HG02943 (cell line): ENCODE data around the gene ZNF136.

ENCODE experiments used
- ATAC-seq: cut with Tn5 transposase; IDR thresholded peaks from one replicate; pipeline ENCODE4 v1.9.1; 2021; ENCODE audit warnings: mild to moderate bottlenecking, low read depth, moderate library complexity; ENCODE audit not compliant: unreplicated experiment

The ZNF136 gene

DNA sequence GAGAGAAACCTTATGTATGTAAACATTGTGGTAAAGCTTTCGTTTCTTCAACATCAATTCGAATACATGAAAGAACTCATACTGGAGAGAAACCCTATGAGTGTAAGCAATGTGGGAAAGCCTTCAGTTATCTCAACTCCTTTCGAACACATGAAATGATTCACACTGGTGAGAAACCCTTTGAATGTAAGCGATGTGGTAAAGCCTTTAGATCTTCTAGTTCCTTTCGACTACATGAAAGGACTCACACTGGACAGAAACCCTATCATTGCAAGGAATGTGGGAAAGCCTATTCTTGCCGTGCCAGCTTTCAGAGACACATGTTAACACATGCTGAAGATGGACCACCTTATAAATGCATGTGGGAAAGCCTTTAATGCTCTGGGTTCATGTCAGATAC lies 24.7 kb downstream of the ZNF136 start:
- ATAC-seq, result no peak

DNA sequence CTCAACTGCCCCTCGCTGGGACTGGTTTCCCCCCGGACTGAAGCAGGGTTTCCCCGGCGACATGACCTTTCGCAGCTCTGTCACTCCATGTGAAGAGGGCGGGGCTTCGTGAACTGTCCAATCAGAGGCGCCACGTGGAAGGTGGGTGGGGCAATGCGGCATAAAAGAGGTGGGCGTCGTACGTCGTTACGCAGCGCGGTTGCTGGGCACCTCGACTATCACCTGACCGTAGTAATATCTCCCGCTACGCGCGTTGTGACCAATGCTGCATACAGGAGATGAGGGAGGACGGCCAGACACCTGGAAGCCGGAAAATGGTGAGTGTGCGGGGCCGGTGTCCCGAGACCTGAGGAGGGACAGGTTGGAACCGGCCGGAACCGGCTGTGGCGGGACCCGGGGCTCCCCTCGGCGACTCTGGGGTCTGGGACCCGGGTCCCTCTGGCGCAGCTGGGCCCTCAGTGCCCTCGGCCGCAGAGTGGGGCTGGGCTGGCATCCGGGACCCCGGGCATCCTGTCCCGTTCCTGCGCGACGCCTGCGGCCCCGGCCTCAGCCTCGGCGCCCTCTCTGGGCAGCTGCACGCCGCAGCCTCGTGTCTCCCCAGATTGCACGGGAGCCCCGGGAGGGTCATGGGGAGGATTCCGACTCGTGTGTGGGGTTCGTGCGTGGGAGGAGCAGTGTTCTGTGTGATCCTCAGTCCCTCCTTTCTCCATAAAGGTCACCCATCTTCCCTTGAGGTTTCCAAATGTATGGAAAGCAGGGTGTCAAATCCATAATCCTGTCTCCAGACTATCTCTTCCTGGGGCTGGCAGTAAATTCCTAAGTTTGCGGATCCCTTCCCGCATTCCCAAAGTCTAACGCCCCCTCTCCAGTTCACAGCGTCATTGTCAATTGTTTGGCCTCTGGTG lies 32.2 kb downstream of the ZNF136 start:
- no peak for ATAC-seq

DNA sequence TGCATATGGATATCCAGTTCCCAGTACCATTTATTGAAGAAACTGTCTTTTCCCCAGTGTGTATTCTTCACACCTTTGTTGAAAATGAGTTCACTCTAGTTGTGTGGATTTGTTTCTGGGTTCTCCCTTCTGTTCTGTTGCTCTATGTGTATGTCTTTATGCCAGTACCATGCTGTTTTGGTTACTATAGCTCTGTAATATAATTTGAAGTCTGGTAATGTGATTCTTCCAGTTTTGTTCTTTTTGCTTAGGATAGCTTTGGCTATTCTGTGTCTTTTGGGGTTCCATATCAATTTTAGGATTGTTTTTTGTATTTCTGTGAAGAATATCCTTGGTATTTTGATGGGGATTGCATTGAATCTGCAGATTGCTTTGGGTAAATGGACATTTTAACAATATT lies 35.2 kb downstream of the ZNF136 start:
- ATAC-seq, result no peak

DNA sequence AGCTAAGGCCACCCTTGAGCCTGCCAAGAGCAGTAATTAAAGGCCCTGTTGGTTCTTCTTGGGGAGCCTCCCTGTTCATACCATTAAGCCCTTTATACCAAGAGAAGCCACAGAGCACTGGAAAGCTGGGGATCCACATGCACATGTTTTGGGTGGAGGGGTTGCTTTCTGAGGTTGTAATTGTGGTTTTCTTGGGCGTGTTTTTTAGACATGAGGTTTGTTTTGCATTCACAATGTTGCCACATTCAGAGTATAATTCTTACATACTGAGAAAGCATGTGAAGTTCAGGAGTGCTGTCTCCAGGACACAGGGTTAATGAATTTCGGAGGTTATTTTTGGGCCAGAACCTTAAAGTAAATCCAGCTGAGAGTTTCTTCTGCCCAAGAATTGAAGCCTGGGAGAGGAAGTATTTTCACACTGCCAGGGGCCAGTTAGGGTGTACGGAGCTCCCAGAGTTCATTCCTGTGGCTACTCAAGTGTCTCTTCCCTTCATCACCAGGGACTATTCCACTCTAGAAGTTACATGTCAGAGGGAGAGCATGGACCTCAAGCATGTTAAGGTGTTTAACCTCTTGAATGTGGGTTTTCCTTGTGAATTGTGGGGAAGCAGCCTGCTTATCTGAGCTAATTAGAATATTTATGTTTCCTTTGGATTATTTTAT lies 37.0 kb downstream of the ZNF136 start:
- no peak for ATAC-seq

DNA sequence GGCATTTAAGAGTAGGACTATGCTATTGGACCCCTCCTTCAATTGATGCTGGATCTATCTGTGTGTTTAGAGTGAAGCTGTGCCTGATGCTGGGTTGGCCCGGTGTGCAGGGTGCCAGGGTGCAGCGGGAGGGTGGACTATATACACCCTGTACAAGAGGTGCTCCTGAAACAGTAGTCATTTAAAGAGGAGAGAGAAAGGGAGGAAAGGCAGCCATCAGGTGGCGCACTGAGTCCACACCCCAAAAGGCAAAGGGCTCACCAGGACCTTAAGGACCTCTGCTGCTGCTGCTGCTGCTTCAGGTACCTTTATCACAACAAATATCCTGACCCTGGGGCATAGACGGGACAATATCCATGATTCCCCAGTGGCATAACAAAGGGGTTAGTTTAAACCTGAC lies 39.4 kb downstream of the ZNF136 start:
- ATAC-seq, result no peak

DNA sequence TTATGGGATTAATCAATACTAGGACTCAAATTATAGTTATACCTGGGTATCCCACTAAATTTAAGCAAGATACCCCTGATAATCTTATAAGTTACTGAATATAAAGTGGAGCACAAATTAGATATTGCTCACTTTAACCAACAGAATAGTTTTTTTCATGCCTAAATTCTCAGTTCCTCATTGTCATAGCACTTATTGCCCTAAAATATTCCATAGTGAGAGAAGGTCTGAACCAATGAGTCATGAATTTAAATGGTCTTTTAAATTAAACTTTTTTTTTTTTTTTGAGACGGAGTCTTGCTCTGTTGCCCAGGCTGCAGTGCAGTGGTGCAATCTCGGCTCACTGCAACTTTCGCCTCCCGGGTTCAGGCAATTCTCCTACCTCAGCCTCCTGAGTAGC lies 42.4 kb downstream of the ZNF136 start:
- no peak for ATAC-seq

DNA sequence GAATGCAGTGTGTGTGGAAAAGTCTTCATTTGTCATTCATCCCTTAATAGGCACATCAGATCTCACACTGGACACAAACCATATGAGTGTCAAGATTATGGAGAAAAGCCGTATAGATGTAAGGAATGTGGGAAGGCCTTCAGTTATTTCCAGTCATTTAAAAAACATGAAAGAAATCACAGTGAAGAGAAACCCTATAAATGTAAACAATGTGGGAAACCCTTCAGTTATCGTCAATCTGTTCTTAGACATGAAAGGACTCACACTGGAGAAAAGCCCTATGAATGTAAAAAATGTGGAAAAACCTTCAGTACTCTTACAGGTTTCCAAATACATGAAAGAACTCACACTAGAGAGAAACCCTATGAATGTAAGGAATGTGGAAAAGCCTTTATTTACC lies 45.3 kb downstream of the ZNF136 start:
- ATAC-seq, result no peak

DNA sequence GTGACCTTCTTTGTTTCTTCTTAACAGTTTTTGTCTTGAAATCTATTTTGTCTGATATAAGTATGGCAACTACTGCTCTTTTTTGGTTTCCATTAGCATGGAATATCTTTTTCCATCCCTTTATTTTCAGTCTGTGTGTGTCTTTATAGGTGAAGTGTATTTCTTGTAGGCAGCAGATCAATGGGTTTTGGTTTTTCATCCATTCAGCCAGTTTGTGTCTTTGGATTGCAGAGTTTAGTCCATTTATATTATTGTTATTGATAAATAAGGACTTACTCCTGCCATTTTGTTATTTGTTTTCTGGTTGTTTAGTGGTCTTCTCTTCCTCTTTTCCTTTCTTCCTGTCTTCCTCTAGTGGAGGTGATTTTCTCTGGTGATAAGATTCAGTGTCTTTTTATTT lies 54.4 kb downstream of the ZNF136 start:
- no peak for ATAC-seq

DNA sequence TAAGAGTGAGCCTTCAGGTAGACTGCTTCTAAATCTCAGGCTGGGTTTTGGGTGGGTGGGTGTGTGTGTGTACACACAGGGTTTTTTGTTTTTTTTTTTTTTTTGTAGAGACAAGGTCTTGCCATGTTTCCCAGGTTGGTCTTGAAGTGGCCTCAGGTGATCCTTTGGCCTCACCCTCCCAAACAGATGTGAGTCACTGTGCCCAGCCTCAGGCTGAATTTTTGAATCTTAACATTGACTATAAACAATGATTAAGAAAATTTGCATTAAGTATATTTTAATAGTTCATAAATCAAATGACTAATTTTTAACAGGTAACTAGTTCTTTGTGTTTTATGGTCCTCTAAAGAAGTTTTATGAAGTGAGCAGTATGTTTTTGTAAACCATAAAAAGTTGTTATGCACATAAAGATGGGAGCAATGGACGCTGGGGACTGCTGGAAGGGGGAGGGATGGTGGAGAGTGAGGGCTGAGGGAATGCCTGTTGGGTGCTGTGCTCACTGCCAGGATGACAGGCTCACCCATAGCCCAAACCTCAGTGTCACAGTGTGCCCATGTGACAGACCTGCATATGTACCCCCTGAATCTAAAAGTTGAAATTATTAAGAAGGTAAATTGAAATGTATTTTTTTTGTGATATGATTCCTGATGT lies 60.2 kb downstream of the ZNF136 start:
- no peak for ATAC-seq

DNA sequence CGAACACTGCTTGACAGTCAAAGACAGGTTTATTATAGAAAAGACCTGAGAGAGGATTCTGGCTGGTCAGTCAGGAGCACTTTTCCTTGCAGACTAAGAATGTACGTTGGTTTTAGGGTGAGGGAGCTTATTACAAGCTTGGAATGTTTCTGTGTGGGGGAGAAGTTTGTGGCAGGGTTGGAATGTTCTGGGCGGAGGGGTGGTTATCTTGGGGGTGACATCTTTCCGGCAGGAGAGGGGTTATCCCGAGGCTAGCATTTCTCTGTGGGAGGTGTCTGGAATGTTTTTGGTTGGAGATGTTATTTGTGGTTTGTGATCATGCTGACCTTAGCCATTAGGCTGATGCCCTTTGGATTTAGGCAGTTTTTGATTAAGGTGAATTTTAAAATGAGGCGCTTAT lies 61.8 kb downstream of the ZNF136 start:
- ATAC-seq, result no peak

DNA sequence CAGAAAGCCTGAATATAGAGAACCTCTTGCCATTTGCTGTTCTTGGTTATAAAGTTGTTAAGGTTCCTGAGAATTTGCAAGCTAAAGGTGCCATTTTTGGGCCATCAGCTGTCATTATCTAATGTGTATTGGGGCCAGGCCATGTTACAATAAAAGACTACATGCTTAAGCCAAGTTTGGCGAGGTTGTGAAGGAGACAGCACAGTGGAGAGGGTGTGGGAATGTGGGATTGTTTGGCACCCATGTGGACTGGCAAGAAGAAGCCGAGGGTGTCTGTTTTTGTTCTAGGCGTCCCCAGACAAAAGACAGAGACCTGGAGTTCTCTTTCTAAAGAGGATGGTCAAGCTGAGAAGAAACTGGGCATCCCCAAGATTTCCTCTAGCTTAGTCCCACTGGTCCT lies 67.1 kb downstream of the ZNF136 start:
- ATAC-seq, result no peak

DNA sequence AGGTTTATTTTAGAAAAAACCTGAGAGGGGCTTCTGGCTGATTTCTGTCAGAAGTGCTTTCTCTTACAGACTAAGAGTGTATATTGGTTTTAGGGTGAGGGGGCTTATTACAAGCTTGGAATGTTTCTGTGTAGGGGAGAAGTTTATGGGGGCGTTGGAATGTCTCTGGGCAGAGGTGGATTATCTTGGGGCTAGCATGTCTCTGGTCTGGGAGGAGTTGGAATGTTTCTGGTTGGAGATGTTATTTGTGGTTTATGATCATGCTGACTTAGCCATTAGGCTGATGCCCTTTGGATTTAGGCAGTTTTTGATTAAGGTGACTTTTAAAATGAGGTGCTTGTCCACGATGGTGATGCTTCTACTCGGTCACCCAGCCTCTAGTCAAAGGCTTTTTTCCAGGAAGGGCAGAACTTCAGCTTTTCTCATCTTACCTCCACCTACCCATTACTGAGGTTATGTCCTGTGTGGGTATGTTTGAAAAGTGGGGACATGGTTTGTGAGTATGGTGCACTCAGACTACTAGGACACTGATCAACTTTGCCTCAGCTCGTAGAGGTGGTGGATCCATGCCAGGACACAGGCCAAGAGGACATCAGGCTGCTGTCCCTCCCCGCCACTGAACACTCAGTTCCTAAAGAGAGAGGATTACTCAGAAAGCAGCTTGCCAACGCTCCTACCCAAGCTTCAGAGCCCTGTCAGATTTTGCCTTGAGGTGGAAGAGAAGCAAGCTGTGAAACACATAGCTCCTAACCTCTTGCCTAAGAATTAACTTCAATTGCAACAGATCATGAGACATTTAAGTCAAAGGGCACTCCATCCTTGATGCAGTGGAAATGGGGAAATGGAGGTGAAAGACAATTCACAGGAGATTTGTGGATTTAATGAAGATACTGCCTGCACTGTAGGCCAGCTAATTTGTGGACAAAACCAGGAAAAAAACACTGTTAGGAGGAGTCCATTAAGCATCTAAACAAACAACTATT lies 68.1 kb downstream of the ZNF136 start:
- ATAC-seq, result no peak

DNA sequence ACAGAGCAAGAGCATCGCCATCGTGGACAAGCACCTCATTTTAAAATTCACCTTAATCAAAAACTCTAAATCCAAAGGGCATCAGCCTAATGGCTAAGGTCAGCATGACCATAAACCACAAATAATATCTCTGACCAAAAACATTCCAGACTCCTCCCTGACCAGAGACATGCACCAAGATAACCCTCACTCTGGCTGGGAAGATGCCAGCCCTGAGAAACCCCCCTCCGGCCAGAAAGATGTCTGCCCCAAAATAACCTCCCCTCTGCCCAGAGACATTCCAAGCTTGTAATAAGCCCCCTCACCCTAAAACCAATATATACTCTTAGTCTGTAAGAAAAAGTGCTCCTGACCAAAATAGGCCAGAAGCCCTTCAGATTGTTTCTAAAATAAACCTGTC lies 70.1 kb downstream of the ZNF136 start:
- ATAC-seq, result no peak

DNA sequence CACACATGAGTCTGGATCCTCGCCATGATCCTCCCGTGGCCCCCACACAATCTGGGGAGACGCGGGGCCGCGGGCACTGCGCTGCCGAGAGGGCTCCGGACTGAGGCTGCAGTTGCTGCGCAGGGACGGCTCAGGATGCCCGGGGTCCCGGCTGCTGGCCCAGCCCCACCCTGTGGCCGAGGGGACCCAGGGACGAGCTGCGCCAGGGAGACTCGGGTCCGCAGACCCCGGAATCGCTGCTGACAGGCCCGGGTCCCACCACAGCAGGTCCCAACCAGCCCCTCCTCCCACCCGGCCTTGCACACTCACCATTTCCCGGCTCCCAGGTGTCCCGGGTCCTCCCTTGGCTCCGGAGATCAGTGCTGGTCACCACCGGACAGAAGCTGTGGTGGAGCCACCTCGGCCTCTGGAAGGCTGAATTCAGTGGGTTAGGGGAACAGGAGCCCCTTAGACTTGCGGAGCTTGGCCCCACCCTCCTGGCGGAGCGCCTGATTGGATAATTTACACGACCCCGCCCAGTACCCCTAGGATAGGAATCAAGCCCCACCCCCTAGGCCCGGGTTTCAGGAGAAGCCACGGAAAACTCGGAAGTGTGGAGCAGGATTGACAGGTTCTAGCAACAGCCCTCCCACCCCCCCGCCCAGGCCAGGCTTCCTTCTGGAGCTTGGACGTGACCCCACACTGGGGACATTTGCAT lies 74.4 kb downstream of the ZNF136 start:
- no peak for ATAC-seq
